ENCODE results near the gene KANTR. TPM values are rescaled to one million over a fixed set of nuclear protein-coding genes. Genes with fewer than 3 reads are reported as not detected.

KANTR gene
- total RNA-seq, 1 experiment from 2014 or later: 5.1 TPM

- Histone ChIP-seq H3K4me1 (replicated peaks) (0 out of 2 replicates have a peak, but pooled peaks cover 3% of the 10 kb centered on the region), H3K4me3 (no peak overlapping the region), H3K9me3 (replicated peaks) (no peaks in the 10 kb centered on the region), H3K36me3 (no peaks in the 10 kb centered on the region), H3K27ac (no peak overlapping the region), H3K27me3 (replicated peaks) (no peaks in the 10 kb centered on the region)
- no peak for DNase-seq (ENCODE audit: low read depth in 1 of 2, low spot score in 2 of 2)
Measured at GRCh38 chrX:53073115-53073586, 20.8 kb upstream of the KANTR start.

GRCh38 chrX:53075011-53075410 is 18.9 kb upstream of the KANTR start:
- Histone ChIP-seq H3K27ac (no peak overlapping the region), H3K36me3 (no peaks in the 10 kb centered on the region), H3K9me3 (replicated peaks) (no peaks in the 10 kb centered on the region), H3K27me3 (replicated peaks) (no peaks in the 10 kb centered on the region), H3K4me1 (replicated peaks) (0 out of 2 replicates have a peak, but pooled peaks cover 3% of the 10 kb centered on the region), H3K4me3 (no peak overlapping the region)
- no peak for DNase-seq (ENCODE audit: low read depth in 1 of 2, low spot score in 2 of 2)

- Histone ChIP-seq H3K9me3 (replicated peaks) (no peaks in the 10 kb centered on the region), H3K27ac (no peak overlapping the region), H3K27me3 (replicated peaks) (no peaks in the 10 kb centered on the region), H3K4me1 (replicated peaks) (0 out of 2 replicates have a peak, but pooled peaks cover 2% of the 10 kb centered on the region), H3K36me3 (no peaks in the 10 kb centered on the region), H3K4me3 (no peak overlapping the region)
- DNase-seq (ENCODE audit: low read depth in 1 of 2, low spot score in 2 of 2): no peak
Measured at GRCh38 chrX:53076671-53077070, 17.3 kb upstream of the KANTR start.

GRCh38 chrX:53077207-53078197 is 16.4 kb upstream of the KANTR start:
- H3K27ac ChIP-seq: no peak overlapping the region
- no peaks in the 10 kb centered on the region for H3K4me1 ChIP-seq (replicated peaks)
- H3K9me3 ChIP-seq (replicated peaks): no peaks in the 10 kb centered on the region
- DNase-seq (ENCODE audit: low read depth in 1 of 2, low spot score in 2 of 2): no peak
- peaks cover 2% of the 10 kb centered on the region; the same call in 1 of the 2 replicates for H3K36me3 ChIP-seq
- no peaks in the 10 kb centered on the region for H3K27me3 ChIP-seq (replicated peaks)
- no peak overlapping the region for H3K4me3 ChIP-seq

- Histone ChIP-seq H3K36me3 (peaks cover 3% of the 10 kb centered on the region; the same call in 1 of the 2 replicates), H3K9me3 (replicated peaks) (no peaks in the 10 kb centered on the region), H3K4me3 (no peak overlapping the region), H3K27me3 (replicated peaks) (no peaks in the 10 kb centered on the region), H3K4me1 (replicated peaks) (peaks cover 4% of the 10 kb centered on the region), H3K27ac (no peak overlapping the region)
- DNase-seq (ENCODE audit: low read depth in 1 of 2, low spot score in 2 of 2): no peak
Measured at GRCh38 chrX:53078943-53079342, 15.0 kb upstream of the KANTR start.

- Histone ChIP-seq H3K4me3 (no peak overlapping the region), H3K27me3 (replicated peaks) (no peaks in the 10 kb centered on the region), H3K4me1 (replicated peaks) (peaks cover 4% of the 10 kb centered on the region), H3K9me3 (replicated peaks) (no peaks in the 10 kb centered on the region), H3K27ac (peak overlapping the region; percentile 24; the same call in 1 of the 2 replicates), H3K36me3 (peaks cover 5% of the 10 kb centered on the region; the same call in 1 of the 2 replicates)
- DNase-seq (ENCODE audit: low read depth in 1 of 2, low spot score in 2 of 2): no peak
Measured at GRCh38 chrX:53080628-53081580, 13.0 kb upstream of the KANTR start.

- peak; percentile 94 for DNase-seq (ENCODE audit: low read depth in 1 of 2, low spot score in 2 of 2)
- peak within 1 kb of the TSS; percentile 74 for H3K4me3 ChIP-seq
- H3K9me3 ChIP-seq (replicated peaks): no peaks in the 10 kb centered on the region
- H3K4me1 ChIP-seq (replicated peaks): peaks cover 4% of the 10 kb centered on the region
- peaks cover 7% of the 10 kb centered on the region; the same call in 1 of the 2 replicates for H3K36me3 ChIP-seq
- H3K27ac ChIP-seq: peak within 1 kb of the TSS; percentile 60
- no peaks in the 10 kb centered on the region for H3K27me3 ChIP-seq (replicated peaks)
Measured at GRCh38 chrX:53081925-53082772, 11.8 kb upstream of the KANTR start, which contains the start of gene TSPYL2. Gene TSPYL2 (plus strand): TSS chrX:53082367. CDS start chrX:53082499, 132 bp downstream.

- peak overlapping the region; percentile 74 for H3K4me3 ChIP-seq
- H3K27ac ChIP-seq: no peak overlapping the region
- H3K9me3 ChIP-seq (replicated peaks): no peaks in the 10 kb centered on the region
- H3K4me1 ChIP-seq (replicated peaks): peaks cover 4% of the 10 kb centered on the region
- no peak for DNase-seq (ENCODE audit: low read depth in 1 of 2, low spot score in 2 of 2)
- H3K27me3 ChIP-seq (replicated peaks): no peaks in the 10 kb centered on the region
- peaks cover 7% of the 10 kb centered on the region; the same call in 1 of the 2 replicates for H3K36me3 ChIP-seq
Measured at GRCh38 chrX:53082773-53083616, 10.9 kb upstream of the KANTR start.

GRCh38 chrX:53084043-53084570 is 9.8 kb upstream of the KANTR start:
- DNase-seq (ENCODE audit: low read depth in 1 of 2, low spot score in 2 of 2): no peak
- H3K27me3 ChIP-seq (replicated peaks): no peaks in the 10 kb centered on the region
- H3K27ac ChIP-seq: no peak overlapping the region
- H3K4me3 ChIP-seq: no peak overlapping the region
- H3K9me3 ChIP-seq (replicated peaks): no peaks in the 10 kb centered on the region
- peaks cover 7% of the 10 kb centered on the region; the same call in 1 of the 2 replicates for H3K36me3 ChIP-seq
- H3K4me1 ChIP-seq (replicated peaks): peaks cover 4% of the 10 kb centered on the region

GRCh38 chrX:53084863-53085262 is 9.1 kb upstream of the KANTR start:
- Histone ChIP-seq H3K4me1 (replicated peaks) (peaks cover 4% of the 10 kb centered on the region), H3K36me3 (peaks cover 7% of the 10 kb centered on the region; the same call in 1 of the 2 replicates), H3K9me3 (replicated peaks) (no peaks in the 10 kb centered on the region), H3K27me3 (replicated peaks) (no peaks in the 10 kb centered on the region), H3K27ac (no peak overlapping the region), H3K4me3 (no peak overlapping the region)
- no peak for DNase-seq (ENCODE audit: low read depth in 1 of 2, low spot score in 2 of 2)

- Histone ChIP-seq H3K4me1 (replicated peaks) (peaks cover 4% of the 10 kb centered on the region), H3K27me3 (replicated peaks) (no peaks in the 10 kb centered on the region), H3K9me3 (replicated peaks) (no peaks in the 10 kb centered on the region), H3K36me3 (peaks cover 7% of the 10 kb centered on the region; the same call in 1 of the 2 replicates), H3K27ac (no peak overlapping the region), H3K4me3 (no peak overlapping the region)
- no peak for DNase-seq (ENCODE audit: low read depth in 1 of 2, low spot score in 2 of 2)
Measured at GRCh38 chrX:53085661-53086229, 8.2 kb upstream of the KANTR start.
